ENCODE data around the gene HYAL3. TPM values are rescaled to one million over a fixed set of nuclear protein-coding genes. Genes with fewer than 3 reads are reported as not detected.

HYAL3 gene
- total and polyA plus RNA-seq, 8 donors = 0.46 to 2.1 (median 0.77) TPM

GRCh38 chr3:50293079-50293801 is 6.0 kb downstream of the HYAL3 start:
- 32 to 43% methylated on average over 12 of the region's 12 CpGs for WGBS, 2 donors
- no peak for TF ChIP-seq CTCF (IDR thresholded peaks at IDR 0.05)
- no peaks in the 10 kb centered on the region for H3K9me3 ChIP-seq
- peaks cover 0 to 19% (median 8%) of the 10 kb centered on the region in 3 donors for H3K36me3 ChIP-seq
- ATAC-seq (peak in 1 of 4 donors; percentile 8), DNase-seq (peak in 5 of 6 donors; percentile 56 to 85 (median 62)), FAIRE-seq (no peak)
- no peaks in the 10 kb centered on the region for H3K27me3 ChIP-seq
- peaks cover 10 to 14% (median 11%) of the 10 kb centered on the region in 3 donors for H3K4me1 ChIP-seq
- peak overlapping the region in 2 of 4 donors; percentile 95 to 99 for H3K4me3 ChIP-seq
- H3K27ac ChIP-seq = peak overlapping the region; percentile 69 to 98 (median 96)
- intact Hi-C loops (cut with DNase I) = no loop called here

GRCh38 chr3:50292159-50293078 is 6.8 kb downstream of the HYAL3 start, which contains the start of gene IFRD2:
TSS of gene IFRD2 (minus strand) at chr3:50292429. CDS start at chr3:50292274, 155 bp downstream.
- Histone ChIP-seq H3K36me3 (peaks cover 0 to 26% (median 17%) of the 10 kb centered on the region in 3 donors), H3K4me1 (peaks cover 9 to 13% (median 10%) of the 10 kb centered on the region in 3 donors), H3K27ac (peak within 1 kb of the TSS; percentile 95 to 98 (median 96)), H3K9me3 (no peaks in the 10 kb centered on the region), H3K27me3 (no peaks in the 10 kb centered on the region), H3K4me3 (peak within 1 kb of the TSS; percentile 78 to 99 (median 96))
- intact Hi-C loops (cut with DNase I) = no loop called here
- ATAC-seq (peak; percentile 89 to 94 (median 90)), DNase-seq (peak; percentile 95 to 99 (median 98)), FAIRE-seq (peak; percentile 96)
- WGBS, 2 donors = 0 to 1% methylated on average over 56 to 67 of the region's 67 CpGs
- no peak for TF ChIP-seq CTCF (IDR thresholded peaks at IDR 0.05)

GRCh38 chr3:50290161-50290641 is 9.0 kb downstream of the HYAL3 start:
- WGBS, 2 donors = 88 to 93% methylated on average over 16 of the region's 16 CpGs
- TF ChIP-seq CTCF (IDR thresholded peaks at IDR 0.05) = no peak
- Histone ChIP-seq H3K4me1 (peaks cover 9 to 13% (median 10%) of the 10 kb centered on the region in 3 donors), H3K27me3 (no peaks in the 10 kb centered on the region), H3K36me3 (peaks cover 0 to 29% (median 18%) of the 10 kb centered on the region in 3 donors), H3K27ac (no peak overlapping the region), H3K9me3 (no peaks in the 10 kb centered on the region), H3K4me3 (no peak overlapping the region)
- intact Hi-C loops (cut with DNase I) = no loop called here
- DNase-seq (peak; percentile 42 to 88 (median 59)), FAIRE-seq (no peak), ATAC-seq (no peak)

- no peak overlapping the region for H3K4me3 ChIP-seq
- no peak for ATAC-seq
- H3K9me3 ChIP-seq = no peaks in the 10 kb centered on the region
- FAIRE-seq = no peak
- 93 to 96% methylated on average over 6 of the region's 6 CpGs for WGBS, 2 donors
- peaks cover 9 to 13% (median 10%) of the 10 kb centered on the region in 3 donors for H3K4me1 ChIP-seq
- no peaks in the 10 kb centered on the region for H3K27me3 ChIP-seq
- intact Hi-C loops (cut with DNase I) = no loop called here
- no peak overlapping the region for H3K27ac ChIP-seq
- TF ChIP-seq CTCF (IDR thresholded peaks at IDR 0.05) = no peak
- DNase-seq = peak in 2 of 6 donors; percentile 36 to 55
- peaks cover 0 to 29% (median 18%) of the 10 kb centered on the region in 3 donors for H3K36me3 ChIP-seq
These were observed 10.1 kb downstream of the HYAL3 start for GRCh38 chr3:50289130-50289529.

Data from pancreas (tissue), 10 donors.